K562 (cell line): ENCODE measurements around the gene TNIP2. TPM values are rescaled to one million over a fixed set of nuclear protein-coding genes. Genes with fewer than 3 reads are reported as not detected.
A peak's percentile ranks its signal among the peaks of the same experiment; 100 is the strongest.
"Not testable (repeated sequence)": the region's sequence is repeated elsewhere in the genome, so short reads cannot be mapped to it uniquely, and the experiment has no call there.

Experiments
- ATAC-seq: fragments of 200-7000 bp; cut with Tn5 transposase; 3 replicates; pipeline ENCODE4 v1.9.1; 2020; ENCODE audit warnings: moderate library complexity
- BruUV-seq: library from RNA; stranded (reverse); fragments of 400-500 nt; replicated peaks from 2 replicates; lab custom pipeline; 2021; lab: Mats Ljungman, UMichigan
- CTCF ChIA-PET: fragments of 300-600 bp; formaldehyde crosslinking; extraction: SDS; loops from one replicate; lab custom pipeline; 2021; ENCODE audit warnings: low intra/inter-chr PET ratio; lab: Yijun Ruan, JAX
- POLR2A ChIA-PET: fragments of 300-600, 350-650 bp; sonication (Branson Sonifier 250); formaldehyde crosslinking; extraction: SDS; loops from one replicate; lab custom pipeline; 2021; ENCODE audit warnings: antibody characterized with exemption, inconsistent platforms; lab: Yijun Ruan, JAX
- DNase-seq, 4 experiments: peaks; one replicate each; pipeline versions ENCODE4 v3.0.0 to v3.0.0-alpha.2; 2011 to 2018; ENCODE audit warnings: low spot score in 3 of 4, mixed read lengths in 3 of 4; ENCODE audit errors: extremely low read depth in 1 of 4
- FAIRE-seq: peaks from 2 replicates; lab custom pipeline; 2011; peaks lifted over from hg19 to GRCh38; lab: Jason Lieb, UNC
- H2AFZ ChIP-seq: 2 replicates; pipeline ENCODE4 v1.6.0; 2011; ENCODE audit warnings: low read depth, low read length, control low read depth, inconsistent platforms
- H3K27ac ChIP-seq: fragments of 200-600 bp; 3 replicates; pipeline ENCODE4 v1.8.0; 2011; ENCODE audit warnings: low read depth, mild to moderate bottlenecking, control low read depth, inconsistent platforms, low read length, moderate library complexity, mixed read lengths; ENCODE audit errors: extremely low read depth
- H3K27me3 ChIP-seq, 2 experiments: fragments of 300-600 bp in 1 of 2; 2 replicates in 1 of 2; 3 replicates in 1 of 2; pipeline versions ENCODE4 v1.6.0 to v1.8.0; 2011; ENCODE audit warnings: inconsistent platforms in 2 of 2, low read length in 2 of 2, mild to moderate bottlenecking in 1 of 2, mixed read lengths in 1 of 2, moderate library complexity in 1 of 2; ENCODE audit not compliant: control insufficient read depth in 2 of 2, insufficient read depth in 2 of 2
- H3K36me3 ChIP-seq: fragments of 300-600 bp; 3 replicates; pipeline ENCODE4 v1.8.0; 2011; ENCODE audit warnings: mild to moderate bottlenecking, low read length, inconsistent platforms; ENCODE audit not compliant: control insufficient read depth, insufficient read depth
- H3K4me1 ChIP-seq, 2 experiments: fragments of 200-600 bp in 1 of 2; replicated peaks in 1 of 2; 2 replicates in 1 of 2; 3 replicates in 1 of 2; pipeline versions ENCODE4 v1.5.1 to v1.8.0; 2011; ENCODE audit warnings: inconsistent platforms in 2 of 2, low read length in 2 of 2, mild to moderate bottlenecking in 1 of 2, mixed read lengths in 1 of 2, moderate library complexity in 1 of 2; ENCODE audit not compliant: control insufficient read depth in 2 of 2, insufficient read depth in 2 of 2
- H3K4me2 ChIP-seq: 2 replicates; pipeline ENCODE4 v1.6.1; 2011; ENCODE audit warnings: low read length, control low read depth, inconsistent platforms, mixed read lengths; ENCODE audit not compliant: insufficient read depth
- H3K4me3 ChIP-seq: fragments of 200-600 bp; sonication (generic), shearing (Covaris generic); 2 replicates; pipeline ENCODE4 v1.5.1; 2016; ENCODE audit warnings: control low read depth, inconsistent platforms
- H3K79me2 ChIP-seq: fragments of 200-600 bp; 3 replicates; pipeline ENCODE4 v1.8.0; 2011; ENCODE audit warnings: low read length, inconsistent platforms; ENCODE audit not compliant: control insufficient read depth, insufficient read depth
- H3K9ac ChIP-seq, 2 experiments: 2 replicates each; pipeline versions ENCODE4 v1.6.0 to v1.6.1; 2011; ENCODE audit warnings: low read depth in 2 of 2, low read length in 2 of 2, control low read depth in 1 of 2, inconsistent platforms in 1 of 2, mild to moderate bottlenecking in 1 of 2, mixed read lengths in 1 of 2; ENCODE audit not compliant: insufficient read depth in 1 of 2
- H3K9me1 ChIP-seq: one replicate; pipeline ENCODE4 v1.6.0; 2011; ENCODE audit warnings: inconsistent platforms, mild to moderate bottlenecking, low read length, moderate library complexity; ENCODE audit not compliant: control insufficient read depth, insufficient read depth
- H3K9me3 ChIP-seq: replicated peaks from 2 replicates; pipeline ENCODE4 v1.5.1; 2011; ENCODE audit warnings: low read depth, low read length, inconsistent platforms; ENCODE audit not compliant: control insufficient read depth, insufficient read depth
- H4K20me1 ChIP-seq: replicated peaks from 2 replicates; pipeline ENCODE4 v1.6.1; 2011; ENCODE audit warnings: low read length, inconsistent platforms, mixed read lengths; ENCODE audit not compliant: control insufficient read depth, insufficient read depth
- BHLHE40 ChIP-seq: IDR thresholded peaks from 2 replicates; pipeline ENCODE4 v1.6.1; 2011; ENCODE audit warnings: low read length, improper control_type of control experiment
- PKNOX1 ChIP-seq: fragments of 450-650 bp; IDR thresholded peaks from 2 replicates; pipeline ENCODE4 v1.6.1; 2016
- WGBS: fragments of 100-300 bp; shearing (Covaris generic); methylation state at CpG from one replicate; pipeline ENCODE4 v1.1.6; 2016; ENCODE audit warnings: low coverage, mixed read lengths; ENCODE audit not compliant: insufficient coverage; ENCODE audit errors: missing lambda C conversion rate; 5-methylcytosine and 5-hydroxymethylcytosine counted together
- in situ Hi-C: fragments of 300-500 bp; cut with MboI; formaldehyde crosslinking; loops from 4 replicates; pipeline ENCODE4 v1.15.0; 2018; ENCODE audit warnings: inconsistent platforms, mixed read lengths
- intact Hi-C: fragments of 100-400 bp; cut with micrococcal nuclease; formaldehyde crosslinking; loops from 2 replicates; pipeline ENCODE4 v1.14.2; 2022
- polyA plus RNA-seq, 8 experiments: library from polyadenylated mRNA; depleted of rRNA in 4 of 8; stranded (reverse) in 5 of 8; unstranded in 3 of 8; fragments of >200 nt; fragmentation: Nextera tagmentation in 2 of 8; fragmentation: Illumina TruSeq in 1 of 8; extraction: Ambion mirVana in 2 of 8; extraction: Trizol in 1 of 8; gene quantifications; 2 replicates each; pipeline versions ENCODE4 v1.2.1 to v1.2.3, GENCODE V29; 2011 to 2014; ENCODE audit warnings: inconsistent platforms in 1 of 8, missing spikeins in 1 of 8
- total RNA-seq, 7 experiments: library from RNA; depleted of rRNA in 6 of 7; stranded (reverse); fragments of >200 nt in 6 of 7; fragmentation: Illumina TruSeq in 2 of 7; extraction: Trizol in 2 of 7; gene quantifications; 2 replicates each; pipeline versions ENCODE4 v1.2.1 to v1.2.3, GENCODE V29; 2011 to 2021; ENCODE audit warnings: low replicate concordance in 1 of 7

TNIP2 gene
- total and polyA plus RNA-seq, 9 of the 15 experiments (the other 6 are each of a cell fraction or from before 2014, with no cell fraction given): 0.61 to 42.6 (median 19.5) TPM

DNA sequence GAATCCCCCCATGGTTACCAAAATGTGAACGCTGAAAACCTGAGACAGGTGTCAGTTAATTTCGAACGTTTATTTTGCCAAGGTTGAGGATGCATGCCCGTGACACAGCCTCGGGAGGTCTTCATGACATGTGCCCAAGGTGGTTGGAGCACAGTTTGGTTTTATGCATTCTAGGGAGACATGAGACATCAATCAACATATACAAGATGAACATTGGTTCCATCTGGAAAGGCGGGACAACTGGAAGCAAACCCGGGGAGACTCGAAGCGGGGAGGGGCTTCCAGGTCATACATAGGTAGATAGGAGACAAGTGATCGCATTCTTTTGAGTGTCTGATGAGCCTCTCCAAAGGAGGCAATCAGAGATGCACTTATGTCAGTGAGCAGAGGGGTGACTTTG, 25.8 kb upstream of the TNIP2 start:
- 0 out of 2 replicates have a peak overlapping the region, but pooled peaks have one; percentile 19 for H2AFZ ChIP-seq
- CTCF ChIA-PET: no interaction called here
- 5% methylated on average over 10 of the region's 10 CpGs for WGBS

DNA sequence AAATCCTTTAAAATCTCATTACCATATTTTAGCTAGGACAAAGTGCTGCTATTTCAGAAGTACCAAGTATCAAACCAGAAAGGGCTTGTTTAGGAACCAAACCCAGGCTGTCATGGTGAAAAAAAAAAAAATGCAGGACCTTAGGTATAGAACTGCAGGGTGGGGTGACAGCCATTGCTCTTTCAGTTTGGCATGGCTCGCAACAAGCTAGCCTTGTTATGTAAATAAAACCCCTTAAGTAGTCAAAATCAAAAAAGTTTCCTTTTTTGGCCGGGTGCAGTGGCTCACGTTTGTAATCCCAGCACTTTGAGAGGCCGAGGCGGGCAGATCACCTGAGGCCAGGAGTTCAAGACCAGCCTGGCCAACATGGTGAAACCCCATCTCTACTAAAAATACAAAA, 24.5 kb upstream of the TNIP2 start:
- intact Hi-C loops, H3K4me1 ChIP-seq, H3K79me2 ChIP-seq, CTCF ChIA-PET, H3K9ac ChIP-seq, DNase-seq, H3K27ac ChIP-seq, H4K20me1 ChIP-seq, H2AFZ ChIP-seq, ATAC-seq, in situ Hi-C loops, POLR2A ChIA-PET, H3K27me3 ChIP-seq, BruUV-seq, H3K9me1 ChIP-seq, H3K9me3 ChIP-seq, H3K4me3 ChIP-seq, FAIRE-seq, H3K4me2 ChIP-seq, H3K36me3 ChIP-seq: not testable (repeated sequence)
- 48% methylated on average over 3 of the region's 5 CpGs for WGBS

More for the DNA sequence above, 25.8 kb upstream of the TNIP2 start:
- TF ChIP-seq BHLHE40 (no peak), PKNOX1 (peak; percentile 63)
- Histone ChIP-seq H4K20me1 (no peaks in the 10 kb centered on the region), H3K27me3 (peaks cover 0 to 6% of the 10 kb centered on the region in 2 experiments; a peak in 2 of 5 replicates), H3K9me3 (no peaks in the 10 kb centered on the region; the same call in 1 of the 2 replicates), H3K36me3 (no peaks in the 10 kb centered on the region), H3K9me1 (no peaks in the 10 kb centered on the region), H3K4me2 (no peak overlapping the region), H3K4me3 (no peak overlapping the region), H3K9ac (no peak overlapping the region), H3K4me1 (peaks cover 0 to 9% of the 10 kb centered on the region in 2 experiments; a peak in 1 of 5 replicates), H3K27ac (no peak overlapping the region), H3K79me2 (no peaks in the 10 kb centered on the region)
- DNase-seq (no peak), FAIRE-seq (no peak), ATAC-seq (no peak)
- POLR2A ChIA-PET: interaction anchor here (0.9 kb wide), 1 partner anchor 11 kb away, joined by 3 read pairs; the partner anchor contains the start of gene SH3BP2
- intact Hi-C loops: no loop called here
- in situ Hi-C loops: no loop called here
- no TSS peak for BruUV-seq
